Ovary (tissue), 3 donors: ENCODE data around the gene PRMT2.

Experiments used
- POLR2A ChIP-seq: fragments of 450-650 bp; IDR thresholded peaks from one replicate; pipeline ENCODE4 v1.6.1; 2017; ENCODE audit warnings: antibody characterized with exemption, mild to moderate bottlenecking, moderate library complexity
- TF ChIP-seq, protein P1 (sequence below), 3 donors: fragments of 450-650 bp in 2 of 3; fragments of 200-600 bp in 1 of 3; IDR thresholded peaks; one replicate each; pipeline versions ENCODE4 v1.5.1 to v1.8.0; 2016 to 2022; ENCODE audit warnings: antibody characterized with exemption in 3 of 3, mild to moderate bottlenecking in 1 of 3
- donor health status: DM: no; HTN: no; CAD: no.

GRCh38 chr21:46661642-46662366 lies 26.3 kb downstream of the PRMT2 start:
- TF ChIP-seq, protein P1, sequence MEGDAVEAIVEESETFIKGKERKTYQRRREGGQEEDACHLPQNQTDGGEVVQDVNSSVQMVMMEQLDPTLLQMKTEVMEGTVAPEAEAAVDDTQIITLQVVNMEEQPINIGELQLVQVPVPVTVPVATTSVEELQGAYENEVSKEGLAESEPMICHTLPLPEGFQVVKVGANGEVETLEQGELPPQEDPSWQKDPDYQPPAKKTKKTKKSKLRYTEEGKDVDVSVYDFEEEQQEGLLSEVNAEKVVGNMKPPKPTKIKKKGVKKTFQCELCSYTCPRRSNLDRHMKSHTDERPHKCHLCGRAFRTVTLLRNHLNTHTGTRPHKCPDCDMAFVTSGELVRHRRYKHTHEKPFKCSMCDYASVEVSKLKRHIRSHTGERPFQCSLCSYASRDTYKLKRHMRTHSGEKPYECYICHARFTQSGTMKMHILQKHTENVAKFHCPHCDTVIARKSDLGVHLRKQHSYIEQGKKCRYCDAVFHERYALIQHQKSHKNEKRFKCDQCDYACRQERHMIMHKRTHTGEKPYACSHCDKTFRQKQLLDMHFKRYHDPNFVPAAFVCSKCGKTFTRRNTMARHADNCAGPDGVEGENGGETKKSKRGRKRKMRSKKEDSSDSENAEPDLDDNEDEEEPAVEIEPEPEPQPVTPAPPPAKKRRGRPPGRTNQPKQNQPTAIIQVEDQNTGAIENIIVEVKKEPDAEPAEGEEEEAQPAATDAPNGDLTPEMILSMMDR (IDR thresholded peaks at IDR 0.05): no peak
- TF ChIP-seq POLR2A: no peak
